Caco-2 (cell line): Measurements from ENCODE around the gene ARFGAP1. TPM values are rescaled to one million over a fixed set of nuclear protein-coding genes. Genes with fewer than 3 reads are reported as not detected.

Source experiments
- BruUV-seq: library from RNA; stranded (reverse); fragments of 400-500 nt; replicated peaks from 2 replicates; lab custom pipeline; 2021; lab: Mats Ljungman, UMichigan
- CTCF ChIA-PET: fragments of 300-600 bp; sonication (Branson Sonifier 250); formaldehyde crosslinking; loops from one replicate; lab custom pipeline; 2022; ENCODE audit warnings: antibody characterized with exemption; lab: Charles Lee
- POLR2A ChIA-PET: fragments of 300-600 bp; sonication (Branson Sonifier 250); formaldehyde crosslinking; loops from one replicate; lab custom pipeline; 2022; ENCODE audit warnings: antibody characterized with exemption; lab: Charles Lee
- DNase-seq, 2 experiments: peaks; one replicate each; pipeline versions ENCODE4 v3.0.0 to v3.0.0-alpha.2; 2020 to 2022
- H3K27me3 ChIP-seq: replicated peaks from 2 replicates; pipeline ENCODE4 v1.6.0; 2011; ENCODE audit warnings: low read length; ENCODE audit not compliant: control insufficient read depth, insufficient read depth
- H3K36me3 ChIP-seq: 2 replicates; pipeline ENCODE4 v1.5.1; 2011; ENCODE audit warnings: low read length; ENCODE audit not compliant: control insufficient read depth, insufficient read depth
- H3K4me1 ChIP-seq: fragments of 250-450 bp; sonication (Bioruptor Pico); 2 replicates; pipeline ENCODE4 v1.5.1; 2020; ENCODE audit warnings: mild to moderate bottlenecking
- H3K4me3 ChIP-seq: 2 replicates; pipeline ENCODE4 v1.5.1; 2011; ENCODE audit warnings: low read depth, mild to moderate bottlenecking, control low read depth, low read length
- H3K9me3 ChIP-seq: fragments of 250-450 bp; sonication (Bioruptor Pico); 2 replicates; pipeline ENCODE4 v1.5.1; 2020; ENCODE audit warnings: mild to moderate bottlenecking, moderate library complexity
- H3K27ac Mint-ChIP-seq: one replicate; pipeline ENCODE4 v1.8.0; 2022; ENCODE audit warnings: mixed read lengths; ENCODE audit not compliant: unreplicated experiment
- H3K27me3 Mint-ChIP-seq: one replicate; pipeline ENCODE4 v1.8.0; 2022; ENCODE audit warnings: mixed read lengths; ENCODE audit not compliant: insufficient read depth, unreplicated experiment
- H3K36me3 Mint-ChIP-seq: one replicate; pipeline ENCODE4 v1.8.0; 2022; ENCODE audit warnings: mild to moderate bottlenecking, mixed read lengths; ENCODE audit not compliant: insufficient read depth, unreplicated experiment
- H3K4me1 Mint-ChIP-seq: one replicate; pipeline ENCODE4 v1.8.0; 2022; ENCODE audit warnings: low read depth, mixed read lengths; ENCODE audit not compliant: unreplicated experiment
- H3K4me3 Mint-ChIP-seq: one replicate; pipeline ENCODE4 v1.8.0; 2022; ENCODE audit warnings: mild to moderate bottlenecking, moderate library complexity, mixed read lengths; ENCODE audit not compliant: unreplicated experiment
- H3K9me3 Mint-ChIP-seq: one replicate; pipeline ENCODE4 v1.8.0; 2022; ENCODE audit warnings: mixed read lengths; ENCODE audit not compliant: unreplicated experiment
- CTCF ChIP-seq, 2 experiments: fragments of 200-600 bp in 1 of 2; IDR thresholded peaks; 1 replicate in 1 of 2; 2 replicates in 1 of 2; pipeline versions ENCODE4 v1.5.1 to v1.8.0; 2011 to 2022; ENCODE audit warnings: antibody characterized with exemption in 1 of 2, control low read depth in 1 of 2, inconsistent platforms in 1 of 2, low read depth in 1 of 2, low read length in 1 of 2, mild to moderate bottlenecking in 1 of 2, moderate library complexity in 1 of 2; ENCODE audit not compliant: insufficient read depth in 1 of 2, severe bottlenecking in 1 of 2, unreplicated experiment in 1 of 2
- intact Hi-C: fragments of 100-400 bp; cut with micrococcal nuclease; formaldehyde crosslinking; loops from one replicate; pipeline ENCODE4 v1.10.0; 2022; ENCODE audit not compliant: unreplicated experiment
- total RNA-seq: library from RNA; stranded (reverse); gene quantifications from 2 replicates; pipeline ENCODE4 v1.2.3, GENCODE V29; 2022

Gene ARFGAP1
- total RNA-seq, 1 experiment from 2014 or later, result 275 TPM

DNA sequence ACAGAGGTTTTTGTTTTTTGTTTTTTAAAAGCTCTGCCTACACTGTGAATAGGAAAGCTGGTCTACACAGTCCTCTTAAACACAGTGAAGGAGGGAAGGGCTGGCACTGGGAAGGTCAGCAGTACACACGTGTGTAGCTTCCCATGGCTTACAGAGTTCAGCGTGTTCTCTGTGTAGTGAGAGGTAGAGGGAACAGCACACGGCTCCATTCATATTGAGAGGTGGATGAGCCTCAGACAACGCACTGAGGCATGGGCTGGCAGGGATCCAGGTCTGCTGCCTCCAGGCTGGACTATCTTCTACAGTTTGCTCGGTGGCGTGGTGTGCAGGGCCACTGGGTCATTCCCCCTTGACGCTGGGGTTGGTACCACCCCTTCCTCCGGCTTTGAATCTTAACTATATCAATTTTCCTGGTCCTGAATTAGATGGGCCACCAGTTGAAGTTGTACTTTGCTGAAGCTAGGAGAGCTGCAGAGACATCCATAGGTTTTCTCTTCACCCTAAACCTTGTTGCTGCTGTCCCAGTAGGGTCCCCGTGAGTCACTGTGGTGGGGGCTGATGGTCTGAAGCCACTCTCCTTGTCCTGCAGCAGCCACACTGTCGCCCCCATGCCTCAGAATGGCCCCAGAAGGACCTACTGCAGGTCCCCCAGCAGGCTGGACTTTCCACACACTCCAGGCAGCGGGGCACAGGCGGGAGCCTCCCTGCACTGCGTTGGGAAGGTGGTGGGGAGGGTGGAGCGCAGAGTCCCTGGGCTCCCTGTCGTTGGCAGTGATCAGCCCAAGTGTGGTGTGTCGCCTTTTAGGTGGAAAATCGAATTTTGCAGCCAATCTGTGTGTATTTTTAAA is 2.0 kb downstream of the ARFGAP1 start:
- 0 out of 2 replicates have a peak, but pooled peaks cover under 1% of the 10 kb centered on the region for H3K4me1 ChIP-seq
- peaks cover 57% of the 10 kb centered on the region for H3K36me3 Mint-ChIP-seq
- ChIA-PET CTCF (interaction anchor here (0.6 to 2.3 kb wide), 4 partner anchors 40 to 246 kb away, joined by 4 to 11 read pairs (median 4); no protein-coding TSS in a partner anchor), POLR2A (interaction anchor here (2.0 kb wide), 1 partner anchor 51 kb away, joined by 8 read pairs; no protein-coding TSS in a partner anchor)
- no peaks in the 10 kb centered on the region for H3K27me3 ChIP-seq
- peak overlapping the region; percentile 19 for H3K4me3 Mint-ChIP-seq
- TF ChIP-seq CTCF (IDR thresholded peaks at IDR 0.05; ENCODE audit: insufficient read depth in 1 of 2, low read depth in 1 of 2, low read length in 1 of 2, severe bottlenecking in 1 of 2, unreplicated experiment in 1 of 2), result no peak
- no peaks in the 10 kb centered on the region for H3K9me3 ChIP-seq
- H3K27me3 Mint-ChIP-seq, result no peaks in the 10 kb centered on the region
- BruUV-seq, result no TSS peak
- intact Hi-C loops, result no loop called here
- H3K9me3 Mint-ChIP-seq, result no peaks in the 10 kb centered on the region
- H3K27ac Mint-ChIP-seq, result no peak overlapping the region
- H3K4me3 ChIP-seq, result no peak overlapping the region
- peaks cover 11% of the 10 kb centered on the region for H3K4me1 Mint-ChIP-seq
- peaks cover 11% of the 10 kb centered on the region for H3K36me3 ChIP-seq
- DNase-seq, result no peak

- ChIA-PET POLR2A (no interaction called here), CTCF (interaction anchor here (2.0 kb wide), 1 partner anchor 52 kb away, joined by 8 read pairs; no protein-coding TSS in a partner anchor)
- Histone ChIP-seq H3K9me3 (no peaks in the 10 kb centered on the region), H3K36me3 (peaks cover 13% of the 10 kb centered on the region), H3K4me3 (no peak overlapping the region), H3K4me1 (no peaks in the 10 kb centered on the region), H3K27me3 (no peaks in the 10 kb centered on the region)
- H3K27ac Mint-ChIP-seq, result no peak overlapping the region
- peaks cover 8% of the 10 kb centered on the region for H3K4me1 Mint-ChIP-seq
- H3K36me3 Mint-ChIP-seq, result peaks cover 69% of the 10 kb centered on the region
- H3K9me3 Mint-ChIP-seq, result no peaks in the 10 kb centered on the region
- H3K27me3 Mint-ChIP-seq, result no peaks in the 10 kb centered on the region
- no TSS peak for BruUV-seq
- no peak overlapping the region for H3K4me3 Mint-ChIP-seq
- intact Hi-C loops, result no loop called here
- no peak for TF ChIP-seq CTCF (IDR thresholded peaks at IDR 0.05; ENCODE audit: insufficient read depth in 1 of 2, low read depth in 1 of 2, low read length in 1 of 2, severe bottlenecking in 1 of 2, unreplicated experiment in 1 of 2)
- no peak for DNase-seq
Observed at GRCh38 chr20:63275825-63276224, 3.2 kb downstream of the ARFGAP1 start.

- Histone ChIP-seq H3K4me3 (no peak overlapping the region), H3K9me3 (no peaks in the 10 kb centered on the region), H3K4me1 (no peaks in the 10 kb centered on the region), H3K27me3 (no peaks in the 10 kb centered on the region), H3K36me3 (peaks cover 14% of the 10 kb centered on the region)
- TF ChIP-seq CTCF (IDR thresholded peaks at IDR 0.05; ENCODE audit: insufficient read depth in 1 of 2, low read depth in 1 of 2, low read length in 1 of 2, severe bottlenecking in 1 of 2, unreplicated experiment in 1 of 2), result peak in 1 of 2 experiments; percentile 20
- ChIA-PET POLR2A (no interaction called here), CTCF (interaction anchor here (1.1 to 2.0 kb wide), 2 partner anchors 42 to 53 kb away, joined by 4 to 8 read pairs; no protein-coding TSS in a partner anchor)
- H3K4me1 Mint-ChIP-seq, result no peaks in the 10 kb centered on the region
- no peaks in the 10 kb centered on the region for H3K9me3 Mint-ChIP-seq
- intact Hi-C loops, result no loop called here
- BruUV-seq, result no TSS peak
- no peak overlapping the region for H3K4me3 Mint-ChIP-seq
- peaks cover 80% of the 10 kb centered on the region for H3K36me3 Mint-ChIP-seq
- no peaks in the 10 kb centered on the region for H3K27me3 Mint-ChIP-seq
- no peak for DNase-seq
- H3K27ac Mint-ChIP-seq, result no peak overlapping the region
Observed at GRCh38 chr20:63276956-63277355, 4.3 kb downstream of the ARFGAP1 start.
